Prostate gland (tissue), 2 donors: ENCODE measurements around the gene ENOX1.

Source experiments
- POLR2A ChIP-seq: fragments of 450-650 bp; IDR thresholded peaks from one replicate; pipeline ENCODE4 v1.6.1; 2016; ENCODE audit warnings: antibody characterized with exemption, mild to moderate bottlenecking
- POLR2AphosphoS5 ChIP-seq: sonication (generic); formaldehyde crosslinking; IDR thresholded peaks from one replicate; pipeline ENCODE4 v1.6.1; 2017; ENCODE audit warnings: antibody characterized with exemption
- TF ChIP-seq, protein P1 (sequence below), 4 experiments: fragments of 200-600 bp in 2 of 4; fragments of 450-650 bp in 2 of 4; sonication (generic) in 2 of 4; IDR thresholded peaks; 1 replicate in 3 of 4; 2 replicates in 1 of 4; pipeline ENCODE4 v1.5.1; 2016 to 2019; ENCODE audit warnings: antibody characterized with exemption in 4 of 4, mild to moderate bottlenecking in 2 of 4, moderate library complexity in 2 of 4

- TF ChIP-seq POLR2A, result no peak
- no peak for TF ChIP-seq POLR2AphosphoS5
- TF ChIP-seq, protein P1, sequence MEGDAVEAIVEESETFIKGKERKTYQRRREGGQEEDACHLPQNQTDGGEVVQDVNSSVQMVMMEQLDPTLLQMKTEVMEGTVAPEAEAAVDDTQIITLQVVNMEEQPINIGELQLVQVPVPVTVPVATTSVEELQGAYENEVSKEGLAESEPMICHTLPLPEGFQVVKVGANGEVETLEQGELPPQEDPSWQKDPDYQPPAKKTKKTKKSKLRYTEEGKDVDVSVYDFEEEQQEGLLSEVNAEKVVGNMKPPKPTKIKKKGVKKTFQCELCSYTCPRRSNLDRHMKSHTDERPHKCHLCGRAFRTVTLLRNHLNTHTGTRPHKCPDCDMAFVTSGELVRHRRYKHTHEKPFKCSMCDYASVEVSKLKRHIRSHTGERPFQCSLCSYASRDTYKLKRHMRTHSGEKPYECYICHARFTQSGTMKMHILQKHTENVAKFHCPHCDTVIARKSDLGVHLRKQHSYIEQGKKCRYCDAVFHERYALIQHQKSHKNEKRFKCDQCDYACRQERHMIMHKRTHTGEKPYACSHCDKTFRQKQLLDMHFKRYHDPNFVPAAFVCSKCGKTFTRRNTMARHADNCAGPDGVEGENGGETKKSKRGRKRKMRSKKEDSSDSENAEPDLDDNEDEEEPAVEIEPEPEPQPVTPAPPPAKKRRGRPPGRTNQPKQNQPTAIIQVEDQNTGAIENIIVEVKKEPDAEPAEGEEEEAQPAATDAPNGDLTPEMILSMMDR (IDR thresholded peaks at IDR 0.05), result no peak
Observed at GRCh38 chr13:43339805-43340550, 446.8 kb downstream of the ENOX1 start.
